ENCODE measurements around the gene BRD7.
A peak's percentile ranks its signal among the peaks of the same experiment; 100 is the strongest.

Gene BRD7

GRCh38 chr16:50271148-50272041 is 97.4 kb downstream of the BRD7 start:
- no peak for DNase-seq (ENCODE audit: low read depth)

DNA sequence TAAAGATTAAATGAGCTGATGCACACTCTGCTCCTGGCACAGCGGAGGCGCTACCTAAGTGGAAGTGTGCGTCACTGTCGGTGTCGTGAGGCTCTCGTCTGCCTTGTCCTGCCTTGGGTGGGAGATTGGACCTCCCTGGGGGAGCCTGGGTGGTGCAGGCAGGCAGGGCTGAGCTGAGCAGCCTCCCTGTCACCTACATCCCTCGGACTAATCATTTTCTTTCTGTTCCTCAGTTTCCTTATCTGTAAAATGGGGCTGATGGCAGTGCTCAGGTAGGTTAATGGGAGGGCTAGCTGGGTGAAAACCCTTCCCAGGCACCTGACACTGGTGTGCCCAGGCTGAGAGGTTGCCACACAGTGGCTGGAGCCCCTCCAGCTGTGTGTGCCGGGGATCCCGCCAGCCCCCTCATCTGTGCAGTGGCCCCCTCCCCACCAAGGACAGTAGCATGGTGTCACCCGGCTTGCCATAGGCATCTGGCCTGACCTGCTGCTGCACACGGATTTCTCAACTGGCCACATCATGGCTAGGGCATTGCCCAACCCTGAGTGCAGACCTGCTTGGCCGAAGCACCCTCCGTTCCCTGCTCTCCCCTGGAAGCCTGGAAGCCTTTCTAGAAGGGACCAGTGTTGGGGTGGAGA is 98.2 kb downstream of the BRD7 start:
- no peak for DNase-seq (ENCODE audit: low read depth)

GRCh38 chr16:50269769-50270509 is 98.8 kb downstream of the BRD7 start:
- DNase-seq (ENCODE audit: low read depth): no peak

DNA sequence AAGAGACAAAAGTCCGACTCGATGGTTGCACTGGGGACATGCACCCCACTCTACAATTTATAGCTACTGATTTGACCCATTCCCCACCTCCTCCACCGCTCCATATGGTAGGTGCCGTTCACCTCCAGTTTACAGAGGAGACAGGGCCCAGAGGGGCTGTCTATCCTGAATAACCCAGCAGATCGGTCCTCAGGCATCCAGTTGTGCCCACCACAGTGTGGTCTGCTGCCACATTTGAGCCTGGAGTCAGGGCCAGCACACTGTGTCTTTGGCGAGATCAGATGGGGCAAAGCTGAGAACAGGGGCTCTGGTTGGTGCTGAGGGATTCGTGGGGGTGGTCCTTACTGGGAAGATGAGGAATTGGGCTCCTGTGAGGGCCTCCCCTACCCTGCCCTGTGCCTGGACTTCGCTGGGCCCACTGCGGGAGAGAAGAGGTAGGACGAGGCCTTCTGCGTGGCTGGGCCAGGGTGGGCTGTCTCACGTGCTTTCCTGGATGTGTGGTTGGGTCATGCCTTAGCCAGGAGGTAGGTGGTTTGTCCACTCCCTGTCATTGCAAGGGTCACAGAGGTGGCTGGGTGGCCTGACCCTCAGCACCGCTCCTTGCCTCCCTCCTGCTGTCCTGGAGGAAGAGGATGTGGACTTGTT is 99.6 kb downstream of the BRD7 start:
- no peak for DNase-seq (ENCODE audit: low read depth)

DNA sequence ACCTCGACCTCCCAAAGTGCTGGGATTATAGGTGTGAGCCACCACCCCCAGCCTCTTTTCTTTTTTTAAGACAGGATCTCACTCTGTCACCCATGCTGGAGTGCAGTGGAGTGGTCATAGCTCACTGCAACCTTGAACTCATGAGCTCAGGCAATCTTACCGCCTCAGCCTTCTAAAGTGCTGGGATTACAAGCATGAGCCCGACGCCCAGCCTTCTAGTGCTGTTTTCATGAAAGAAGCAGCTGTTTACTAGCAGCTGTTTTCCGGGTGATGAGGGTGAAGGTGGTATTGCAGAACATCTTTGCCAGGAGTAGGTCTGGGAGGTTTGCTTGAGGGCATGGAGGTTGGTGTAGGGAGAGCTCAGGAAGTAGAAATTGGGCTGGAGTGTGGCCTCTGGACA is 100.4 kb downstream of the BRD7 start:
- no peak for DNase-seq (ENCODE audit: low read depth)

DNA sequence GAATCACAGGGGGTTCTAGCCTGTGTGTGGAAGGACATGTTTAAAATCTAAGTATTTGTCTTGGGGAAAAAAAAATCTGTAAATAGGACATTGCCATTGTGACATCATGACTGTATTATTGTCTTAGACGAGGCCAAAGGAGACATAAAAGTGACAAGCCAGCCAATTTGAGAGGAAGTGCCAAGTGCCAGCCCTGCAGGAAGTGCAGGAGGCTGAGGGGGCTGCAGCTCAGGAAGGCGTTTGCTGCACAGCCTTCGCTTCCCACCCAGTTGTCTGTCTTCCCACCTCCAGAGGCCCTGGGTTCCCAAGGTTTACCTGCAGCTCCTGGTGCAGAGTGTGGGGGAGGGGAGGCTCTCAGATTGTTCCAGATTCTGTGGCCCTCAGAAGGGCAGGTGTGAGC is 101.1 kb downstream of the BRD7 start:
- no peak for DNase-seq (ENCODE audit: low read depth)

DNA sequence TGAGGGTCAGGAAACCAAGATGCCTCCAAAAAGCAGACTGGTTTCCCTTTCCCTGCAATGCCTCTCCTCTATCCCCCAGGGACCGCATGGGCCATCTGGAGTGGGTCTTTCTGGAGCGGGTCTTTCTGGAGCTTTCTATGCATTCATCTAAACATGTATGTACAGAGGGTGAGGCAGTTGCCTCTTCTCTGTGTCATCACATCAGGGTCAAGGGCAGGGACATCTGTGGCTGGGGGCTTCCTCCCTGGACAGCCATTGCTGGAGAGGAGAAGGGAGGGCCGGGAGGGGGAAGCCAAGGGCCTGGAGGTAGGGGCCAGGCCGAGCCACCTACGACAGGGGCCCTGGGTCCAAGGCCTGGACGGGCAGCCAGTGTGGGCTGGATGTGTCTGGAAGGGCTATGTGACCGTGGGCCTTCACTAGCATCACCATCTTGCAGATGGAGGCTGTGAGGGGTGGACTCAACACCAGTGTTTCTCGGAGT is 101.6 kb downstream of the BRD7 start:
- DNase-seq (ENCODE audit: low read depth): no peak

GRCh38 chr16:50266337-50267091 is 102.3 kb downstream of the BRD7 start, which contains the start of gene ADCY7:
Gene ADCY7, plus strand, starts transcription at chr16:50266551. Its CDS starts 21,629 bp downstream, at chr16:50288180.
- DNase-seq (ENCODE audit: low read depth): peak; percentile 53
